ENCODE measurements around the gene ZFHX3.

The ZFHX3 gene

DNA sequence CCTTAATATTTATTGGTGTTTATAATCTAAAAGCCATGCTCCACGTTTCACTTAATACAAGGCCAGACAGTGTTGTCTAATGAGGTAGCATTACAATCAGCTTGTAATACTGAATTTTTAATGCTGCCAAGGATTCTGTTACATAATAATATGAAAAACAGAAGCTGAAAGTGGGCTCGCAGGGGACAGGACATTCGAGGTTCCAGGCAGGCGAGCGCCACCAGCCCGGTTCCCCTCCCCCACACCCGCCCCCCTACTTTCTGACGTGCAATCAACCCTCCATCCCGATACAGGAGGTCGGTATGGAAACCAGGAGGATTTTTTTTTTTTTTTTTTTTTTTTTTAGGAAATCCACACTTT is 6.2 kb upstream of the ZFHX3 start:
- Histone ChIP-seq H3K27ac (no peak overlapping the region), H3K9ac (no peak overlapping the region; the same call in 1 of the 2 replicates), H4K20me1 (ENCODE audit: insufficient read depth) (no peaks in the 10 kb centered on the region), H3K27me3 (ENCODE audit: insufficient read depth, low read depth) (no peaks in the 10 kb centered on the region), H3K4me2 (peak overlapping the region; percentile 88; the same call in 1 of the 2 replicates), H3K79me2 (ENCODE audit: insufficient read depth, low read depth) (peaks cover 30% of the 10 kb centered on the region; the same call in 1 of the 2 replicates), H3K4me3 (IDR thresholded peaks at IDR 0.05; ENCODE audit: insufficient read depth, low read depth, low read length) (no peak overlapping the region), H3K4me1 (ENCODE audit: low read depth, poor library complexity, severe bottlenecking) (peaks cover 39% of the 10 kb centered on the region), H2AFZ (ENCODE audit: low read depth) (no peak overlapping the region), H3K36me3 (ENCODE audit: insufficient read depth) (no peaks in the 10 kb centered on the region)
- no peak for TF ChIP-seq CTCF (conservative IDR thresholded peaks at IDR 0.05; ENCODE audit: low read depth, low read length)

DNA sequence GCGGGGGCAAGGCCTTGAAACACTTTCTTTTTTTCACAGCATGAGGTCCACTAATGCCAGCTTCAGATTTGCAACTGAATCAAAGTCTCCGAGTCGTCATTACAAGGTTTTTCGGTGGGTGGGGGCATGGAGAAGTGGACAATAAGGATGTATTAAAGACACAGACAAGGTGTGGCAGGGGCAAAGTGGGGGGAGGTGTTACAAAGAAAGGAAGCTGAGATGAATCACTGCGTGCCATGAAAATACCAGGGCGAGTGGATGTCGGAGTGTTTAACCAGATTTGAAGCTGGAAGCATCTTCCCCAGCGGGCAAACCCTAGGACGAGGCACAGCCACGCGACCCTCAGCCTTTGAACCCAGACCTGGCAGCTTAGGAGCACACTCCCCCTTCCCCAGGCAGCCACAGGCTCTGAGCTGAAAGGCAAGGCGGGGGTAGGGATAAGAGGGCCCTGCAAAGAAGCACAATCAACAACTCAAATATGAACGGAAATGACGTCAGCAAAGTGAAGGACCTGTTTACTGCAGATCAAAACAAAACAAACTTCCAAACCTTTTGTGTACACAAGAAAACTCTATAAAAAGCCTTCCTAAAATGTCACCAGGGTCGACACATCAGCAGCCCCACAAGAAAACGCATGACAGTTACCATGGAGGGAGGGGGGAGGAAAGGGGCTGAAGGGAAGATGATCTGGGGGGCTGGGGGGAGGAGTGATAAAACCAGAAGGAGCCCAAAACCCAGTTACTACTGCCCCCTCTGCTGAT is 5.6 kb upstream of the ZFHX3 start:
- Histone ChIP-seq H2AFZ (ENCODE audit: low read depth) (no peak overlapping the region), H3K27ac (no peak overlapping the region), H3K79me2 (ENCODE audit: insufficient read depth, low read depth) (peaks cover 30% of the 10 kb centered on the region; the same call in 1 of the 2 replicates), H3K27me3 (ENCODE audit: insufficient read depth, low read depth) (no peaks in the 10 kb centered on the region), H3K4me2 (no peak overlapping the region; the same call in 1 of the 2 replicates), H3K4me3 (IDR thresholded peaks at IDR 0.05; ENCODE audit: insufficient read depth, low read depth, low read length) (no peak overlapping the region), H3K4me1 (ENCODE audit: low read depth, poor library complexity, severe bottlenecking) (peaks cover 42% of the 10 kb centered on the region), H3K9ac (no peak overlapping the region), H4K20me1 (ENCODE audit: insufficient read depth) (no peaks in the 10 kb centered on the region), H3K36me3 (ENCODE audit: insufficient read depth) (no peaks in the 10 kb centered on the region)
- no peak for TF ChIP-seq CTCF (conservative IDR thresholded peaks at IDR 0.05; ENCODE audit: low read depth, low read length)

- Histone ChIP-seq H3K36me3 (ENCODE audit: insufficient read depth) (no peaks in the 10 kb centered on the region), H2AFZ (ENCODE audit: low read depth) (no peak overlapping the region), H3K27me3 (ENCODE audit: insufficient read depth, low read depth) (no peaks in the 10 kb centered on the region), H4K20me1 (ENCODE audit: insufficient read depth) (no peaks in the 10 kb centered on the region), H3K4me3 (IDR thresholded peaks at IDR 0.05; ENCODE audit: insufficient read depth, low read depth, low read length) (no peak overlapping the region), H3K79me2 (ENCODE audit: insufficient read depth, low read depth) (peaks cover 30% of the 10 kb centered on the region; the same call in 1 of the 2 replicates), H3K9ac (no peak overlapping the region), H3K4me1 (ENCODE audit: low read depth, poor library complexity, severe bottlenecking) (peaks cover 44% of the 10 kb centered on the region), H3K4me2 (no peak overlapping the region), H3K27ac (no peak overlapping the region)
- no peak for TF ChIP-seq CTCF (conservative IDR thresholded peaks at IDR 0.05; ENCODE audit: low read depth, low read length)
Measured at GRCh38 chr16:73053038-73053363, 5.1 kb upstream of the ZFHX3 start.

GRCh38 chr16:73052576-73052975 is 4.6 kb upstream of the ZFHX3 start:
- Histone ChIP-seq H3K4me3 (IDR thresholded peaks at IDR 0.05; ENCODE audit: insufficient read depth, low read depth, low read length) (no peak overlapping the region), H3K4me2 (no peak overlapping the region), H3K36me3 (ENCODE audit: insufficient read depth) (no peaks in the 10 kb centered on the region), H3K79me2 (ENCODE audit: insufficient read depth, low read depth) (peaks cover 30% of the 10 kb centered on the region; the same call in 1 of the 2 replicates), H3K27me3 (ENCODE audit: insufficient read depth, low read depth) (no peaks in the 10 kb centered on the region), H3K9ac (no peak overlapping the region), H3K4me1 (ENCODE audit: low read depth, poor library complexity, severe bottlenecking) (peaks cover 44% of the 10 kb centered on the region), H3K27ac (no peak overlapping the region), H4K20me1 (ENCODE audit: insufficient read depth) (no peaks in the 10 kb centered on the region), H2AFZ (ENCODE audit: low read depth) (no peak overlapping the region)
- TF ChIP-seq CTCF (conservative IDR thresholded peaks at IDR 0.05; ENCODE audit: low read depth, low read length) = no peak
